Fibroblast of pulmonary artery (primary cell): Measurements from ENCODE around the gene ADAM19.

Source experiments
- DNase-seq: peaks from one replicate; pipeline ENCODE4 v3.0.0-alpha.2; 2010; ENCODE audit warnings: low read depth
- H3K4me3 ChIP-seq: replicated peaks from 2 replicates; pipeline ENCODE4 v1.5.1; 2011; ENCODE audit warnings: low read depth, mild to moderate bottlenecking, control low read depth, low read length, moderate library complexity
- CTCF ChIP-seq: IDR thresholded peaks from 2 replicates; pipeline ENCODE4 v1.5.1; 2011; ENCODE audit warnings: mild to moderate bottlenecking, control low read depth, low read length, inconsistent platforms; ENCODE audit errors: missing control alignments

Gene ADAM19

DNA sequence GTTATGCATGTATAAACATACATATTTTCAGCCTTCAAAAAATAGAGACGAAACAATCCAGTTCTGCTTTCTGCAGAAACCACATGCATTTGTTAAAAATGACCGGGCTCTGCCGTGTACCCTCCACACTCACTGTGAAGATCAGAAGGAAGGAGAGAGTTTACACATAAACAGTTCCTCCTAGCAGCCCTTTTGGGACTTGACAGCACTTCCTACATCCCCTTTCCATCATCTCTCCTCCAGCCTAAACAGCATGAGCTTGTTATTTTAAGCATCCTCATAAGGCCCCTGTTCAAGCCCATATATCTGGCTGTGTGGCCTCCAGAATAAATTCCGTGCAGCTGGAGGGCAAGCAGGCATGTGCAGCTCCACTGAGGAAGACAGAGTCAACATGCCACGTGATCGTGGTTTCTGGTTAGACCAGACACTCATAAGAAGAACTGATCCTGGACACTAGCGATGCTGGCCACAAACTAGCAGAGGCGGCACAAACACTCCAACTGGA lies 73.4 kb downstream of the ADAM19 start:
- no peak overlapping the region for H3K4me3 ChIP-seq
- no peak for TF ChIP-seq CTCF
- DNase-seq = no peak

DNA sequence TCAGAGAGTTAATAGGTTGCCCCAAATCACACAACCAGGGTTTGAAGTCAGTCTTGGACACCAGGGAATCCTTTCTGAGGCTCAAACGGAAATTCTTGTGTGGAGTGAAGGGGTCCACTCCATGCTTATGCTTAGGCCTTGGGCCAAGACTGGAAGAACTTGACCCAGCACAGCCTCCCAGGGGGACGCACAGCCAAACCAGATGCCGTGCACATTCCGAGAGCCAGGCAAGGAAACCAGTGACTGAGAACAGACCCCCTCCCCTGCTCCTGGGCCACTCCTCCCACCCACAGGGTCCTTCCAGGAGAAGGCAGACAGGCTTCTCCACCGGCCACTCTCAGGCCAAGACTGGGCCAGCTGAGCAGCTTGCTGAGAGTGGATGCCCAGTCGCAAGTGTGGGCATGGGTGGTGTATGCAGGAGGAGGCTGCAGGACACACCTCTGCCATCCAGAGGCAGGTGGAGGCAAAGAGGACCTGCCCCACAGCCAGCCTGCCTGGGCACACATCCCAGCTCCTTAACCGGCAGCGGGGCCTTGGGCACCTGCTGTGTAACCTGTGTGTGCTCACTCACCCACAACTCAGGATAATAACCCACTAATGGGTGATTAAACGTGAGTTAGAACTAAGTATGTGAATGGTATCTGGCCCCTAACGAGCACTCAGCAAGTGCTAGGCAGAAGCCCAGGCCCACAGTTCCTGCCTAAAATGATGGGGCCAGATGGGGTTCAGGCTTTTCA lies 77.5 kb downstream of the ADAM19 start:
- DNase-seq = no peak
- no peak for TF ChIP-seq CTCF

DNA sequence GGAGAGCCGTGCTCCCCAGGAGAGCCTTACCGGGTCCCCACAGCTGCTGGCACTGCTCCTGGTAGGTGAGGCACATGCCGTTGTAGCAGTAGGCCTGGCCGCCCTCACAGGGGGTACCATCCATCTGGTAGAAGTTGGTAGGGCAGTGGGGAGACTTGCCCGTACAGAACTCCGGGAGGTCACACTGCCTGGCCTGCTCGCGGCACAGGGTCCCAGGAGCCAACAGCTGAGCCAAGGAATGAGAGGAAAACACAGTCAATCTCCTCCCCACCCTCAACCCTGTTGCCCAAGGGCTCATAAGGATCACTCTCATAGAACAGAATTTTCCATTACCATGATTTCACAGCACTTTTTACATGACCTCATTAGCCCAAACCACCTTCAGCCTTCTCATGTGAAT lies 78.7 kb downstream of the ADAM19 start:
- no peak for DNase-seq
- no peak for TF ChIP-seq CTCF
- no peak overlapping the region for H3K4me3 ChIP-seq

More for the DNA sequence above, 77.5 kb downstream of the ADAM19 start:
- H3K4me3 ChIP-seq = no peak overlapping the region

GRCh38 chr5:157494178-157494832 lies 81.3 kb downstream of the ADAM19 start:
- no peak for DNase-seq
- H3K4me3 ChIP-seq = no peak overlapping the region
- TF ChIP-seq CTCF = no peak

DNA sequence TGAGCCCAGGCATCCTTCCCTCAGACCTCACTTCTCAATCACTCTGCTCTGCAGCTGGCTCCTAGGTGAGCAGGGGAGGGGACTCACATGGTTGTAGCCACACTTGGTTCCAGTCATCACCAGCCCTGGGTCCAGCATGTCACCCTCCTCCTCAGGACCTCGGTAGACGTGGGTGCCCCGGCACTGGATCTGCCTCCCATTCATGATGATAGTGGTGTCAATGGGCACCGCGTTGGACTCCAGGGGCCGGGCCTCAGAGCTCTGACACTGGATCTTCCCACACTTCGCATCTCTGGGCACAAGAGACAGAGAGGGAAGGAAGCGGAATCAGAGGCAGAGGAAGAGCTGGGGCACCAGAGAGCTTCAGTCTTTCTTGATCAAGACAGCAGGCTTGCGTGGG lies 82.7 kb downstream of the ADAM19 start:
- H3K4me3 ChIP-seq = no peak overlapping the region
- TF ChIP-seq CTCF = no peak

GRCh38 chr5:157491471-157491995 lies 84.0 kb downstream of the ADAM19 start:
- no peak for DNase-seq
- H3K4me3 ChIP-seq = no peak overlapping the region
- TF ChIP-seq CTCF = no peak

More for the DNA sequence above, 82.7 kb downstream of the ADAM19 start:
- DNase-seq = no peak
